ENCODE results near the gene GTF2IRD2. TPM values are rescaled to one million over a fixed set of nuclear protein-coding genes. Genes with fewer than 3 reads are reported as not detected.
"Not testable (repeated sequence)": the region's sequence is repeated elsewhere in the genome, so short reads cannot be mapped to it uniquely, and the experiment has no call there.

GTF2IRD2 gene
- total RNA-seq, 1 donor from 2014 or later = 5.3 TPM

DNA sequence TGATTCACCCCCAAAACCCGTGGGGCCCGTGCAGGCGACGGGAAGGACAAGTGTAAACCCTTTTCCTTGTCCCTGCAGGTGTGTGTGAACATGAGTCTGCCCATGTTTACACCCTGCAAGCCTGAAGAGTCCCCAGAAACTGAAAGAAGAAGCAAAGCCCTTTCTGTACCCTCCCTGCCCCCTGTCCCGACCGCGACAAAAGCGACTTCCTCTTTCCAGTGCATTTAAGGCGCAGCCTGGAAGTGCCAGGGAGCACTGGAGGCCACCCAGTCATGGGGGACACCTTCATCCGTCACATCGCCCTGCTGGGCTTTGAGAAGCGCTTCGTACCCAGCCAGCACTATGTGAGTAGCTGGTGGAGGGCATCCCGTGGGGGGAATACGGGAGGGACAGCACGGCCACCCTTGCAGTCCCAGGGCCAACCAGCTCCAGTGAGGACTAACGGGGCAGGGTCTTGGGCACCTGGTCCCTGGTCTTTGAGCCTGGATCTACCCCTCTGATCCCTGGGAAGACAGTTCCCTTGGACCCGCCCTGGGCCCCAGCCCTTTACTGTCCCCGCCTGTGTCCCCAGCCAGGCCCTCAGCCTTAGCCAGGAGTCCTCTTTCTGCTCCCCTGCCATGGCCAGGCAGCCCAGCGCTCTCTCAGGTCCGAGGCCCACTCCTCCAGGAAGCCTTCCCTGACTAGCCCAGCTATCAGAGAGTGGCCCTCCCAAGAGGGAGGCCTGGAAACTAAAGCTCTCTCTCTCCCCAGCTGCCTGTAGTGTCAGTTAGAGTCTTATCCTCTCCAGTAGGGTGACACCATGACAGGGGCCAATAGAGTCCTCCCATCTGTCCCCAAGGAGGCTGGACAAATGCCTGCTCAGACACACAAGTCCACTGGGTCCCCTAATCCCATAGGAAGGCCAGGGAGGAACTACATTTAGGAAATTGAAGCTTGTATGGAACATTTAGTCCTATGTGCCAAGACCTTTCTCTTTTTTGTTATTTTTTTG lies 77.3 kb downstream of the GTF2IRD2 start, which contains the start of gene NCF1:
Gene NCF1, plus strand, starts transcription at position 252 of the 991 bp plus-strand sequence. Its CDS starts 21 bp downstream, at position 273.
- not testable (repeated sequence) for H3K4me2 ChIP-seq (ENCODE audit: low read length); H3K36me3 Mint-ChIP-seq (ENCODE audit: low read depth, unreplicated experiment); H3K4me3 Mint-ChIP-seq (ENCODE audit: unreplicated experiment); H3K4me1 ChIP-seq (ENCODE audit: insufficient read depth, low read length); H3K36me3 ChIP-seq (ENCODE audit: insufficient read depth, low read length); H4K20me1 ChIP-seq (ENCODE audit: insufficient read depth, low read length); H3K9me3 ChIP-seq (ENCODE audit: insufficient read depth, low read depth, low read length); H3K27ac Mint-ChIP-seq (ENCODE audit: unreplicated experiment); H3K27ac ChIP-seq (ENCODE audit: low read depth, low read length); H3K9me3 Mint-ChIP-seq (ENCODE audit: unreplicated experiment); H2AFZ ChIP-seq (ENCODE audit: low read depth, low read length); FAIRE-seq; H3K4me1 Mint-ChIP-seq (ENCODE audit: low read depth, unreplicated experiment); H3K4me3 ChIP-seq (ENCODE audit: insufficient read depth, low read depth, low read length); H3K79me2 ChIP-seq (ENCODE audit: insufficient read depth, low read length); H3K27me3 ChIP-seq (ENCODE audit: insufficient read depth, low read length); DNase-seq (ENCODE audit: low read depth); H3K27me3 Mint-ChIP-seq (ENCODE audit: low read depth, unreplicated experiment); H3K9ac ChIP-seq (ENCODE audit: low read length)

DNA sequence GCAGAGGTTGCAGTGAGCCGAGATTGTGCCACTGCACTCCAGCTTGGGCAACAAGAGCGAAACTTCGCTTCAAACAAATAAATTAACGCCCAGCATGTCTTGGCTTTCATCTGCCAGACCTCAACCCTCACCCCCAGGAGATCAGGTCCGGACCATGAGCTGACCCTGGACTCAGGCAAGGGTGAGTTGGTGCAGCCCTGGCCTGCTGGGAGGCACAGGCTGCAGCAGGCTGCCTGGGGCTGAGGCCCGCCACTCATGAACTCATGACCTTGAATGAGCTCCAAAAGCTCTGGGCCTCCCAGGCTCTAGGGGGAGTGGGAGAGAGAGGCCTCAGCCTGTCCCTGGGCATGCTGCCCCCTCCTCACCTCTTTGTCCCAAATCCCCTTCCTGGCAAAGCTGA lies 79.3 kb downstream of the GTF2IRD2 start:
- not testable (repeated sequence) for H2AFZ ChIP-seq (ENCODE audit: low read depth, low read length); H3K9ac ChIP-seq (ENCODE audit: low read length); H3K9me3 Mint-ChIP-seq (ENCODE audit: unreplicated experiment); H3K4me1 Mint-ChIP-seq (ENCODE audit: low read depth, unreplicated experiment); H3K4me3 ChIP-seq (ENCODE audit: insufficient read depth, low read depth, low read length); H3K4me1 ChIP-seq (ENCODE audit: insufficient read depth, low read length); H3K36me3 Mint-ChIP-seq (ENCODE audit: low read depth, unreplicated experiment); H3K4me3 Mint-ChIP-seq (ENCODE audit: unreplicated experiment); H3K36me3 ChIP-seq (ENCODE audit: insufficient read depth, low read length); H3K9me3 ChIP-seq (ENCODE audit: insufficient read depth, low read depth, low read length); H3K27ac Mint-ChIP-seq (ENCODE audit: unreplicated experiment); H4K20me1 ChIP-seq (ENCODE audit: insufficient read depth, low read length); H3K27me3 Mint-ChIP-seq (ENCODE audit: low read depth, unreplicated experiment); H3K4me2 ChIP-seq (ENCODE audit: low read length); FAIRE-seq; DNase-seq (ENCODE audit: low read depth); H3K27me3 ChIP-seq (ENCODE audit: insufficient read depth, low read length); H3K27ac ChIP-seq (ENCODE audit: low read depth, low read length); H3K79me2 ChIP-seq (ENCODE audit: insufficient read depth, low read length)

DNA sequence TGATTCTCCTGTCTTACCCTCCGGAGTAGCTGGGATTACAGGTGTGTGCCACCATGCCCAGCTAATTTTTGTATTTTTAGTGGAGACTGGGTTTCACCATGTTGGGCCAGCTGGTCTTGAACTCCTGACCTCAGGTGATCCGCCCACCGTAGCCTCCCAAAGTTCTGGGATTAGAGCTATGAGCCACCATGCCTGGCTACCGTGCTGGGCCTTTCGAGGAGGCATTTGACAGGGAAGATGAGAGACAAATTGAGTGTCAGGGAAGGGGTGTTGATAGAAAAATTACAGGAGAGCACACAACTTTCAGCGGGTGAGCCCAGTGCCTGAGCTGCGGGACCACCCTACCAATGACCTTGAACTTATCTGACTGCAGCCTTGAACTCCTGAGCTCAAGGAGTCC lies 81.3 kb downstream of the GTF2IRD2 start:
- not testable (repeated sequence) for H3K4me3 Mint-ChIP-seq (ENCODE audit: unreplicated experiment); H3K36me3 Mint-ChIP-seq (ENCODE audit: low read depth, unreplicated experiment); H3K4me3 ChIP-seq (ENCODE audit: insufficient read depth, low read depth, low read length); H3K4me1 Mint-ChIP-seq (ENCODE audit: low read depth, unreplicated experiment); H3K27ac Mint-ChIP-seq (ENCODE audit: unreplicated experiment); H3K27me3 ChIP-seq (ENCODE audit: insufficient read depth, low read length); DNase-seq (ENCODE audit: low read depth); FAIRE-seq; H3K9me3 Mint-ChIP-seq (ENCODE audit: unreplicated experiment); H3K4me1 ChIP-seq (ENCODE audit: insufficient read depth, low read length); H3K4me2 ChIP-seq (ENCODE audit: low read length); H3K27ac ChIP-seq (ENCODE audit: low read depth, low read length); H3K9me3 ChIP-seq (ENCODE audit: insufficient read depth, low read depth, low read length); H3K27me3 Mint-ChIP-seq (ENCODE audit: low read depth, unreplicated experiment); H4K20me1 ChIP-seq (ENCODE audit: insufficient read depth, low read length); H3K79me2 ChIP-seq (ENCODE audit: insufficient read depth, low read length); H2AFZ ChIP-seq (ENCODE audit: low read depth, low read length); H3K9ac ChIP-seq (ENCODE audit: low read length); H3K36me3 ChIP-seq (ENCODE audit: insufficient read depth, low read length)

DNA sequence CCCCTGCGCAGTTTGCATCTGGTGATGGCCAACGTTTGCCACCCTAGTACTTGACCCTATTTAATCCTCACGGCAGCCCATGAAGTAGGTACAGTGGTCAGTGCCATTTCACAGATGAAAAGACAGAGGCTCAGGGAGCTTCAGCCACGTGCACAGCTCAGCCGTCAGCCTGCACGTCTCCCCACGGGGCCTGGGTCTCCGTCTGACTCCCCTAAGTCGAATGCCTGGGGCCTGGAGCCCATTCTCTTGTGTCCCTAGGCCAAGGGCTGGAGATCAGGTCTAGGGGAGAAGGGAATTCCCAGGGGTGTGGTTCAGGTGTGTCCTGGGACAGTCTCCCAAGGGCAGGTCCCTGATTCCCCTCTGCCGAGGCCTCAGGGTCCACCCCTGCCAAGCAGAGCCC lies 84.4 kb downstream of the GTF2IRD2 start:
- DNase-seq (ENCODE audit: low read depth); H3K4me1 Mint-ChIP-seq (ENCODE audit: low read depth, unreplicated experiment); H3K36me3 Mint-ChIP-seq (ENCODE audit: low read depth, unreplicated experiment); H3K9ac ChIP-seq (ENCODE audit: low read length); H3K36me3 ChIP-seq (ENCODE audit: insufficient read depth, low read length); H2AFZ ChIP-seq (ENCODE audit: low read depth, low read length); H3K27me3 ChIP-seq (ENCODE audit: insufficient read depth, low read length); H3K4me1 ChIP-seq (ENCODE audit: insufficient read depth, low read length); H3K27me3 Mint-ChIP-seq (ENCODE audit: low read depth, unreplicated experiment); H3K4me2 ChIP-seq (ENCODE audit: low read length); H4K20me1 ChIP-seq (ENCODE audit: insufficient read depth, low read length); H3K4me3 Mint-ChIP-seq (ENCODE audit: unreplicated experiment); H3K4me3 ChIP-seq (ENCODE audit: insufficient read depth, low read depth, low read length); H3K27ac Mint-ChIP-seq (ENCODE audit: unreplicated experiment); H3K79me2 ChIP-seq (ENCODE audit: insufficient read depth, low read length); H3K27ac ChIP-seq (ENCODE audit: low read depth, low read length); H3K9me3 Mint-ChIP-seq (ENCODE audit: unreplicated experiment); FAIRE-seq; H3K9me3 ChIP-seq (ENCODE audit: insufficient read depth, low read depth, low read length): not testable (repeated sequence)

DNA sequence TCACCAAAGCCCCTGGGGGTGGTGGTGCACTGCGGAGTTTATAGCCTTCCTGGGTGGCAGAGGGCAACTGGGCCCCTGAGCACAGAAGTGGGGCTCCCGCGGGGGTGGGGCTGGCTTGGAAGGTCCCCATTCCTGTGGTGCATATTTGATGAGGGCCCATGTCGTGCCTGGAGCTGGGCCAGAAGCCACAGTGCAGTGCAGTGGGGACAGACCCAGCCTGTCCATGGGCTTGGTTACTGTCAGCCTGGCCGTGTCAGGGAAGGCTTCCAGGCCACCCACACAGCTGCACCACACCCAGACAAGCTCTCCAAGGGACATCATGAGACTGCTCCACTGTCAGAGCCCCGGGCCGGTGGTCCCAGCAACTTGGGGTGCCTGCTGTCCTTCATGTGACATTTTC lies 84.9 kb downstream of the GTF2IRD2 start:
- not testable (repeated sequence) for H3K9me3 Mint-ChIP-seq (ENCODE audit: unreplicated experiment); H3K4me2 ChIP-seq (ENCODE audit: low read length); H2AFZ ChIP-seq (ENCODE audit: low read depth, low read length); H3K36me3 ChIP-seq (ENCODE audit: insufficient read depth, low read length); H3K27me3 Mint-ChIP-seq (ENCODE audit: low read depth, unreplicated experiment); H4K20me1 ChIP-seq (ENCODE audit: insufficient read depth, low read length); H3K36me3 Mint-ChIP-seq (ENCODE audit: low read depth, unreplicated experiment); H3K9ac ChIP-seq (ENCODE audit: low read length); H3K4me3 ChIP-seq (ENCODE audit: insufficient read depth, low read depth, low read length); H3K4me1 Mint-ChIP-seq (ENCODE audit: low read depth, unreplicated experiment); H3K79me2 ChIP-seq (ENCODE audit: insufficient read depth, low read length); DNase-seq (ENCODE audit: low read depth); FAIRE-seq; H3K27ac ChIP-seq (ENCODE audit: low read depth, low read length); H3K4me1 ChIP-seq (ENCODE audit: insufficient read depth, low read length); H3K27me3 ChIP-seq (ENCODE audit: insufficient read depth, low read length); H3K9me3 ChIP-seq (ENCODE audit: insufficient read depth, low read depth, low read length); H3K27ac Mint-ChIP-seq (ENCODE audit: unreplicated experiment); H3K4me3 Mint-ChIP-seq (ENCODE audit: unreplicated experiment)

Measured in astrocyte (in vitro differentiated cells and primary cell).